H1 (cell line): Measurements from ENCODE around the gene OBSCN. TPM values are rescaled to one million over a fixed set of nuclear protein-coding genes. Genes with fewer than 3 reads are reported as not detected.

Source experiments
- CTCF ChIA-PET: fragments of 300-600 bp; sonication (Branson Sonifier 250); formaldehyde crosslinking; loops from one replicate; lab custom pipeline; 2021; ENCODE audit not compliant: partially characterized antibody; lab: Charles Lee
- POLR2A ChIA-PET: fragments of 300-600 bp; sonication (Branson Sonifier 250); formaldehyde crosslinking; loops from one replicate; lab custom pipeline; 2021; ENCODE audit warnings: inconsistent platforms; ENCODE audit not compliant: partially characterized antibody; lab: Charles Lee
- DNase-seq, 2 experiments: peaks; one replicate each; pipeline versions ENCODE4 v3.0.0 to v3.0.0-alpha.2; 2010 to 2022; ENCODE audit warnings: low spot score in 2 of 2, low read depth in 1 of 2, mixed read lengths in 1 of 2
- FAIRE-seq: peaks from 2 replicates; lab custom pipeline; 2011; peaks lifted over from hg19 to GRCh38; lab: Jason Lieb, UNC
- H2AFZ ChIP-seq: 2 replicates; pipeline ENCODE4 v1.8.1; 2012; ENCODE audit warnings: low read length, inconsistent platforms
- H2AK5ac ChIP-seq: 2 replicates; pipeline ENCODE4 v1.6.1; 2013; ENCODE audit warnings: low read depth, low read length
- H2BK120ac ChIP-seq: replicated peaks from 2 replicates; pipeline ENCODE3; 2013; ENCODE audit warnings: low read depth, low read length, inconsistent platforms
- H2BK12ac ChIP-seq: 2 replicates; pipeline ENCODE4 v1.6.1; 2013; ENCODE audit warnings: low read depth, low read length
- H2BK15ac ChIP-seq: 2 replicates; pipeline ENCODE4 v1.6.1; 2013; ENCODE audit warnings: low read length
- H2BK20ac ChIP-seq: 2 replicates; pipeline ENCODE4 v1.6.1; 2013; ENCODE audit warnings: low read length
- H2BK5ac ChIP-seq: 2 replicates; pipeline ENCODE4 v1.6.1; 2013; ENCODE audit warnings: low read depth, low read length
- H3K14ac ChIP-seq: 2 replicates; pipeline ENCODE4 v1.6.1; 2013; ENCODE audit warnings: inconsistent platforms; ENCODE audit not compliant: insufficient read length
- H3K18ac ChIP-seq: 2 replicates; pipeline ENCODE4 v1.6.1; 2013; ENCODE audit warnings: low read length; ENCODE audit errors: extremely low read depth
- H3K23ac ChIP-seq: 2 replicates; pipeline ENCODE4 v1.6.1; 2013; ENCODE audit warnings: inconsistent platforms; ENCODE audit not compliant: insufficient read length
- H3K23me2 ChIP-seq: 2 replicates; pipeline ENCODE4 v1.6.1; 2013; ENCODE audit warnings: low read depth, low read length
- H3K27ac ChIP-seq: 2 replicates; pipeline ENCODE4 v1.6.1; 2011; ENCODE audit warnings: low read depth, low read length, inconsistent platforms
- H3K27me3 ChIP-seq, 4 experiments: replicated peaks in 1 of 4; 1 replicate in 1 of 4; 2 replicates in 3 of 4; pipeline versions ENCODE4 v1.6.1 to v1.8.1; 2011 to 2013; ENCODE audit warnings: low read length in 3 of 4, mild to moderate bottlenecking in 3 of 4, inconsistent platforms in 2 of 4, mixed read lengths in 2 of 4, moderate library complexity in 1 of 4; ENCODE audit not compliant: control insufficient read depth in 3 of 4, insufficient read depth in 3 of 4; ENCODE audit errors: extremely low read depth in 1 of 4
- H3K36me3 ChIP-seq, 4 experiments: 2 replicates each; pipeline versions ENCODE4 v1.6.1 to v1.8.1; 2011 to 2013; ENCODE audit warnings: mild to moderate bottlenecking in 4 of 4, low read length in 3 of 4, moderate library complexity in 2 of 4, control low read depth in 1 of 4, inconsistent platforms in 1 of 4; ENCODE audit not compliant: insufficient read depth in 4 of 4, control insufficient read depth in 2 of 4
- H3K4ac ChIP-seq: replicated peaks from 2 replicates; pipeline ENCODE3; 2013; ENCODE audit warnings: low read length, low read depth, mixed read lengths, inconsistent platforms; ENCODE audit not compliant: insufficient read length
- H3K4me1 ChIP-seq, 4 experiments: replicated peaks in 1 of 4; 1 replicate in 1 of 4; 2 replicates in 3 of 4; pipeline versions ENCODE4 v1.6.1 to v1.8.1; 2011 to 2013; ENCODE audit warnings: low read length in 3 of 4, inconsistent platforms in 2 of 4, mixed read lengths in 1 of 4; ENCODE audit not compliant: insufficient read depth in 4 of 4, control insufficient read depth in 3 of 4
- H3K4me2 ChIP-seq, 2 experiments: 2 replicates each; pipeline versions ENCODE4 v1.6.1 to v1.8.1; 2011 to 2013; ENCODE audit warnings: low read depth in 2 of 2, low read length in 2 of 2, control low read depth in 1 of 2, inconsistent platforms in 1 of 2, mild to moderate bottlenecking in 1 of 2; ENCODE audit not compliant: insufficient read depth in 1 of 2
- H3K4me3 ChIP-seq, 4 experiments: fragments of 200-600, 300-600 bp in 1 of 4; sonication (generic), shearing (Covaris generic), sonication (Bioruptor Twin) in 1 of 4; 2 replicates each; pipeline versions ENCODE4 v1.5.1 to v1.8.1; 2011 to 2016; ENCODE audit warnings: low read length in 4 of 4, low read depth in 3 of 4, control low read depth in 2 of 4, inconsistent platforms in 2 of 4, mild to moderate bottlenecking in 2 of 4, mixed read lengths in 1 of 4, moderate library complexity in 1 of 4; ENCODE audit not compliant: insufficient read depth in 2 of 4; ENCODE audit errors: extremely low read depth in 1 of 4
- H3K56ac ChIP-seq: replicated peaks from 2 replicates; pipeline ENCODE3; 2013; ENCODE audit warnings: low read depth, mild to moderate bottlenecking, mixed read lengths, low read length, inconsistent platforms; ENCODE audit not compliant: insufficient read length
- H3K79me1 ChIP-seq: 2 replicates; pipeline ENCODE4 v1.6.1; 2013; ENCODE audit warnings: low read depth, low read length, control low read depth
- H3K79me2 ChIP-seq, 2 experiments: 2 replicates each; pipeline versions ENCODE4 v1.6.1 to v1.8.1; 2012 to 2013; ENCODE audit warnings: low read length in 2 of 2, mild to moderate bottlenecking in 2 of 2, inconsistent platforms in 1 of 2; ENCODE audit not compliant: insufficient read depth in 2 of 2, control insufficient read depth in 1 of 2
- H3K9ac ChIP-seq, 4 experiments: replicated peaks in 1 of 4; 1 replicate in 1 of 4; 2 replicates in 3 of 4; pipeline versions ENCODE4 v1.6.1 to v1.8.1; 2011 to 2013; ENCODE audit warnings: low read depth in 3 of 4, low read length in 3 of 4, control low read depth in 2 of 4, mild to moderate bottlenecking in 2 of 4, moderate library complexity in 2 of 4, inconsistent platforms in 1 of 4; ENCODE audit errors: extremely low read depth in 1 of 4
- H3K9me3 ChIP-seq, 2 experiments: 2 replicates each; pipeline versions ENCODE4 v1.6.1 to v1.8.1; 2012 to 2013; ENCODE audit warnings: mild to moderate bottlenecking in 2 of 2, moderate library complexity in 2 of 2, control low read depth in 1 of 2, inconsistent platforms in 1 of 2, low read depth in 1 of 2, low read length in 1 of 2, mixed read lengths in 1 of 2; ENCODE audit not compliant: insufficient read depth in 2 of 2
- H4K20me1 ChIP-seq, 2 experiments: replicated peaks in 1 of 2; 2 replicates each; pipeline versions ENCODE3 to v1.8.1; 2011 to 2013; ENCODE audit warnings: inconsistent platforms in 2 of 2, low read length in 2 of 2, mild to moderate bottlenecking in 1 of 2; ENCODE audit not compliant: insufficient read depth in 2 of 2, control insufficient read depth in 1 of 2
- H4K5ac ChIP-seq: 2 replicates; pipeline ENCODE4 v1.6.1; 2013; ENCODE audit warnings: low read length, low read depth, mixed read lengths, inconsistent platforms; ENCODE audit not compliant: insufficient read length
- H4K8ac ChIP-seq: 2 replicates; pipeline ENCODE4 v1.8.0; 2013; ENCODE audit warnings: mild to moderate bottlenecking, moderate library complexity, low read length, inconsistent platforms; ENCODE audit not compliant: insufficient read depth; ENCODE audit errors: extremely low read depth
- H4K91ac ChIP-seq: replicated peaks from 2 replicates; pipeline ENCODE3; 2013; ENCODE audit warnings: low read length, mixed read lengths, inconsistent platforms; ENCODE audit not compliant: insufficient read length
- ATF3 ChIP-seq: IDR thresholded peaks from 2 replicates; pipeline ENCODE4 v1.6.1; 2011; ENCODE audit warnings: low read depth, mild to moderate bottlenecking, low read length; ENCODE audit not compliant: insufficient read depth
- CBX5 ChIP-seq: fragments of 300-800, 300-1000 bp; sonication (generic); IDR thresholded peaks from 2 replicates; pipeline ENCODE4 v1.7.1; 2016; ENCODE audit warnings: antibody characterized with exemption, low read length, low read depth
- EP300 ChIP-seq, 2 experiments: IDR thresholded peaks; 1 replicate in 1 of 2; 2 replicates in 1 of 2; pipeline ENCODE4 v1.6.1; 2011 to 2012; ENCODE audit warnings: low read depth in 2 of 2, low read length in 2 of 2, mild to moderate bottlenecking in 2 of 2, borderline replicate concordance in 1 of 2, inconsistent platforms in 1 of 2, moderate library complexity in 1 of 2
- JUND ChIP-seq: IDR thresholded peaks from 2 replicates; pipeline ENCODE4 v1.6.1; 2011; ENCODE audit warnings: mild to moderate bottlenecking, improper control_type of control experiment, low read length
- RBBP5 ChIP-seq: IDR thresholded peaks from 2 replicates; pipeline ENCODE4 v1.7.1; 2012; ENCODE audit warnings: low read depth, mild to moderate bottlenecking, inconsistent platforms, low read length, moderate library complexity, borderline replicate concordance
- RXRA ChIP-seq: IDR thresholded peaks from 2 replicates; pipeline ENCODE4 v1.6.1; 2011; ENCODE audit warnings: low read depth, mild to moderate bottlenecking, low read length, moderate library complexity; ENCODE audit not compliant: insufficient read depth
- TBP ChIP-seq: IDR thresholded peaks from 2 replicates; pipeline ENCODE4 v1.6.1; 2011; ENCODE audit warnings: low read depth, low read length, improper control_type of control experiment
- whole genome bisulfite sequencing, 2 experiments: shearing (Covaris generic) in 1 of 2; methylation state at CpG; one replicate each; pipeline versions ENCODE4 v1.1.6 to v1.1.7; 2013 to 2015; ENCODE audit warnings: low lambda C conversion rate in 2 of 2, mixed read lengths in 2 of 2, inconsistent platforms in 1 of 2, low coverage in 1 of 2, missing lambda C conversion rate in 1 of 2; ENCODE audit not compliant: insufficient replicate concordance in 2 of 2, insufficient coverage in 1 of 2, insufficient read length in 1 of 2; ENCODE audit errors: extremely low coverage in 1 of 2, missing lambda C conversion rate in 1 of 2; 5-methylcytosine and 5-hydroxymethylcytosine counted together
- polyA plus RNA-seq, 7 experiments: library from polyadenylated mRNA; depleted of rRNA in 3 of 7; stranded (reverse) in 5 of 7; unstranded in 2 of 7; fragments of >200 nt in 5 of 7; fragments of 200-250 nt in 2 of 7; gene quantifications; 1 replicate in 5 of 7; 2 replicates in 1 of 7; 4 replicates in 1 of 7; pipeline versions ENCODE4 v1.2.1 to v1.2.3, GENCODE V29; 2011 to 2013; ENCODE audit warnings: missing spikeins in 2 of 7, mixed read lengths in 2 of 7
- total RNA-seq: library from RNA; stranded (reverse); fragmentation: NEBNext Ultra II Directional; extraction: Animal tissue kit (Norgen Biotek cat#: 25700); gene quantifications from 2 replicates; pipeline ENCODE4 v1.2.1, GENCODE V29; 2021

OBSCN gene
- total and polyA plus RNA-seq, 2 of the 8 experiments (the other 6 are each of a cell fraction or from before 2014, with no cell fraction given), result 7.5 to 28.4 TPM

DNA sequence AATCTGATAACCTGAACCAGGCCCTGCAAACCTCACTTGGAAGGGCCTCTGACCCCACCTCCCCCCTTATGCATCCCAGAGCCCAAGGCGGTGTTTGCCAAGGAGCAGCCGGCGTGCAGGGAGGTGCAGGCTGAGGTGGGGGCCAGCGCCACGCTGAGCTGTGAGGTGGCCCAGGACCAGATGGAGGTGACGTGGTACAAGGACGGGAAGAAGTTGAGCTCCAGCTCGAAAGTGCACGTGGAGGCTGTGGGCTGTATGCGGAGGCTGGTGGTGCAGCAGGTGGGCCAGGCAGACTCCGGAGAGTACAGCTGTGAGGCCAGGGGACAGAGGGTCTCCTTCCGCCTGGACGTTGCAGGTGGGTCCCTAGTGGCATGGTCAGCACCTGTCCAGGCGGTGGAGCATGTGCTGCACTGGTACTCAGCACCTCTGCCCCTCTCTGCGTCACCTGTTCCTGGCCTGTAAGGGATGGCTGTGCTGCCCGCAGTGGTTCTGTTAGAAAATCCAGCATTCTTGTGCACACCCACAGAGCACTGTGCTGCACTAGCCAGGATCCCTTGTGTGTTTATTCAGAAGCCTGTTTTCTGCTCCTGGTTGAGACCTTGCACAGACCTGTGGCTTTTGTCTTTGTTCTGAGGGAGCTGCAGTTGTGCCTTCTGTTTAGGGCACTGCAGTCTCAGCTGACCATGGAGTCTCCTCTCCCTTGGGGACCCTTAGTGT, 11.6 kb downstream of the OBSCN start:
- no peak overlapping the region for H3K14ac ChIP-seq
- no peak overlapping the region for H3K23ac ChIP-seq
- WGBS, 2 experiments, result 94% methylated on average over 16 of the region's 16 CpGs; no CpG with 5 or more reads in 1 of the 2 experiments
- DNase-seq (no peak), FAIRE-seq (no peak)
- no peak overlapping the region for H3K9ac ChIP-seq
- no peak overlapping the region for H4K5ac ChIP-seq
- H4K20me1 ChIP-seq, result peaks cover 0 to 22% of the 10 kb centered on the region in 2 experiments
- no peak overlapping the region for H2BK20ac ChIP-seq
- peaks cover 0 to 29% (median 17%) of the 10 kb centered on the region in 4 experiments; a peak in 6 of 8 replicates for H3K36me3 ChIP-seq
- no peaks in the 10 kb centered on the region for H3K27me3 ChIP-seq
- H3K4me2 ChIP-seq, result no peak overlapping the region
- ChIA-PET POLR2A (interaction anchor here (0.6 kb wide), 1 partner anchor 45 kb away, joined by 3 read pairs; no protein-coding TSS in a partner anchor), CTCF (interaction anchor here (1.0 to 1.2 kb wide), 2 partner anchors 10 to 31 kb away, joined by 3 read pairs; no protein-coding TSS in a partner anchor)
- no peak overlapping the region for H2AK5ac ChIP-seq
- peaks cover 0 to under 1% of the 10 kb centered on the region in 2 experiments; a peak in 1 of 4 replicates for H3K9me3 ChIP-seq
- TF ChIP-seq JUND, result no peak
- no peak for TF ChIP-seq RBBP5
- no peak for TF ChIP-seq EP300 (IDR thresholded peaks at IDR 0.05; ENCODE audit: borderline replicate concordance in 1 of 2, low read depth in 2 of 2, low read length in 2 of 2)
- TF ChIP-seq RXRA, result no peak
- no peak for TF ChIP-seq ATF3
- no peak for TF ChIP-seq CBX5
- no peak for TF ChIP-seq TBP
- H3K4ac ChIP-seq, result no peak overlapping the region
- no peak overlapping the region for H3K27ac ChIP-seq
- H3K23me2 ChIP-seq, result no peaks in the 10 kb centered on the region; the same call in 1 of the 2 replicates
- peaks cover 7% of the 10 kb centered on the region for H3K79me1 ChIP-seq
- no peak overlapping the region for H3K4me3 ChIP-seq
- no peak overlapping the region for H4K8ac ChIP-seq
- H2BK12ac ChIP-seq, result no peak overlapping the region
- H2BK120ac ChIP-seq, result no peak overlapping the region
- no peak overlapping the region for H4K91ac ChIP-seq
- H2BK15ac ChIP-seq, result no peak overlapping the region
- no peak overlapping the region for H2BK5ac ChIP-seq
- H3K79me2 ChIP-seq, result no peaks in the 10 kb centered on the region
- no peak overlapping the region for H2AFZ ChIP-seq
- H3K18ac ChIP-seq, result no peak overlapping the region
- no peak overlapping the region for H3K56ac ChIP-seq
- no peaks in the 10 kb centered on the region; a peak in 1 of 7 replicates for H3K4me1 ChIP-seq
